HG03097 (cell line): ENCODE measurements around the gene NACC2.
"Not testable (repeated sequence)": the region's sequence is repeated elsewhere in the genome, so short reads cannot be mapped to it uniquely, and the experiment has no call there.

Experiments used
- ATAC-seq: cut with Tn5 transposase; IDR thresholded peaks from one replicate; pipeline ENCODE4 v1.9.1; 2021; ENCODE audit not compliant: unreplicated experiment, low FRiP score

The NACC2 gene

DNA sequence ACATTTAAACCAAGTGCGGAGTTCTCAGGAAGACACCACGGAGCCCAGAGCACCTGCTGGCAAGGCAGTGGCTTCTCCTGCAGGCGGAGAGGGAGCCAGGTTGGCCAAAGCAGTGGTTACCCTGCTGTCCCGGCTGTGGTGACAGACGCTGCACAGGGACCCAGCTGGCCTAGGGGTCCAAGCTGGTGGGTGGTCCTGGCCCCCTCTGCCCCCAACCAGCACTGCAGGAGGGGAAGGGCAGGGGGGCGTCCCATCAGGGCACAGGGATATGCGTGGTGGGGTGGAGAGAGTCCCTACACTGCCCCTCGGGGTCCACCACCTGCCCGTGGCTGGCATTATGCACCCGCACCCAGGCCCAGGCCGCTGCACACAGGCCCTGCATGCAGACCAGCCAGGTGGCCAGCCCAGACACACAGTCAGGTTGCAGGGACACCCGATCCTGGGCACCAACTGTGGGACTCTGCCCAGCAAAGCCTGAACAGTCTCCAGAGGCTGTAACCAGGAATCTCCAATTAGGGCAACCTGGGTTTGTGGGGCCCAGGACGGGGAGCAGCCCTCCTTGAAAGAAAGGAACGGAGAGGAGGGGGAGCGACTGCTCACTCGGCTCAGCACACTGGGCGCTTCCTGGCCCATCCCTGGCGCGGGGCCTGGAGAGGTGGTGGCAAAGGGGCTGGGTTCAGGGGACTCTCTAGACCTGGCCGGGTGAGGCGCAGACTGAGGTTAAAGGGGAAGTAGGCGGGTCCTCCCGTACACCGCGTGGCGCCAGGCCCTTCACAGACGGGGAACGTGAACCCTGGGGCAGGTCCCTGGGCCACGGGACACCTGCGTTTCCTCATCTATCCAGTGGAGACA, 46.3 kb downstream of the NACC2 start:
- ATAC-seq = no peak

DNA sequence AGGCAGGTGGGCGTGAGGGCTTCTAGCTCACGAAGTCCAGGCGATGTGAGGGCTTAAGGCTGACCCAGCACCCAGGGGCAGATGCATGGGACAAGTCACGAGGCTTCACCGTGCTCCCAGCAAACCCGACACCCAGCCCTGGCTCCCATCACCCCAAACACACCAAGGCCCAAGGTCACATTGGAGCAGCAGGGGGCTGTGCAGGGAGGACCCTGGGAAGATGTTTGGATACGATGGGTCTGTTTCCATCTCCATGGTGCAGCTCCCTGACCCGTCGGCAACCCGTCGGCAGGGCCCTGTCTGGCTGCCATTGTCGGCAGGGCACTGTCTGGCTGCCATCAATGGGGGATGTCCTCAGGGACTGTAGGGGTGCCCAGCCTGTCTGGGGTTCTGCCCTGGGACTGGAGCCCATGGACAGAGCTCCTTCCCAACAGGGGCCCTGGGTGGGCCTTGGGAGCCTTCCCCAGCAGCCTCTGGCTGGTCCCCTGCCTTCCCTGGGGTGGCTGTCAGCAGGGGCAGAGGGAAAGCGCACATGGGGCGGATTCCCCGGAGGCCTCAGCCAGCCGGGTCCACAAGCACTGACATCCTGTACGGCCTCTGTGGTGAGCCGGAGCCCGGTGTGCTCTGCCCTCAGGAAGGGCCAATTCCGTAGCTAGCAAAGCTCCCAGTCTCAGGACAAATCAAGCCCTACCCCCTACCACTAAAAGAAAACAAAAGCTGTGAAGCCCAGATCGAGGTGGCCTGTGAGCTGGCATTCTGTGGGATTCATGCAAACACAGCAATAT, 47.1 kb downstream of the NACC2 start:
- no peak for ATAC-seq

DNA sequence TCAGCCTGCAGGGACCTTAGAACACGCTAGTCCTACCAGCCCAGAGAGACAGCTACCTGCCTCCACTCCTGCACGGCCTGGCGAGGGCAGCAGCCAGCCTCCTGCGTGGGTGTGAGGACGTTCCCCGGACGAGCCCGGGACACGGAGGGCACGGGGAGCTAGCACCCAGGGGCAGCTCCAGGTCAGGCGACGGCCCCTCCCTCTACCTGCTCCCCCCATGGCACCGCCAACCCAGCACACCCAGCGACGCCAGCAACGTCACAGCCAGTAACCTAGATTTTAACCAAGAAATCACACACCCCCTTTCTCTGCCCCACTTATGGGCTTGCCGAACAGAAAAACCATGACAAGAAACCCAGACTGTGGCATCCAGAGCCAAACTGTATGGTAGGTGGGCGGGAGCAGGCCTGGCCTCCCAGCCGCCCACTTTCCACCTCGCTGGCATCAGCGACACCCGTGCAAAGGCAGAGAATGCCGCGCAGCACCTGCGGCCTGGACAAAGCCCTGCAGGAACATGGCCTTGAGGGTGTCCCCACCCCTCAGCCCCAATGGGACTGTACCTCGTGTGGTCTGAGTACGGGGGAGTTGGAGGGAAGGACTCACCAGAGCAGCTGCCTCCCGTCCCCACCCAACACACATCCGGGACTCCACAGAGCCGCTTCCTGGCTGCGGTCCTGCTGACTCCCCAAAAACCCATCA, 47.9 kb downstream of the NACC2 start:
- no peak for ATAC-seq

DNA sequence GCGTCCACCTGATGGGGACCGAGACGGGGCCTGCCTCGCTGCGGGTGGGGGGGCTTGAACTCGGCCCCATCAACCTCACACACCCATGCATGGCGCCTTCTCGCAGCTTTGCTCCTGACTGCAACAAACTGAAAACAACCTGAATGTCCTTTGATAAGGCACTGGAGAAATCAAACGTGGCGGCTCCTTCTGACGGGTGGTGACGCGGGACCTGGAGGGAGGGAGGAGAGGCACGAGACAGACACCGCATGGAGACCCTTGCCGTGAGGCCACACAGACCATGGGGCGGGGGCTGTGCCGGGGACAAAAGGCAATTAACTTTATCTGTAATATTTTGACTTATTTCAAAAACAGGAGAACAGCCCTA, 48.6 kb downstream of the NACC2 start:
- ATAC-seq = no peak

DNA sequence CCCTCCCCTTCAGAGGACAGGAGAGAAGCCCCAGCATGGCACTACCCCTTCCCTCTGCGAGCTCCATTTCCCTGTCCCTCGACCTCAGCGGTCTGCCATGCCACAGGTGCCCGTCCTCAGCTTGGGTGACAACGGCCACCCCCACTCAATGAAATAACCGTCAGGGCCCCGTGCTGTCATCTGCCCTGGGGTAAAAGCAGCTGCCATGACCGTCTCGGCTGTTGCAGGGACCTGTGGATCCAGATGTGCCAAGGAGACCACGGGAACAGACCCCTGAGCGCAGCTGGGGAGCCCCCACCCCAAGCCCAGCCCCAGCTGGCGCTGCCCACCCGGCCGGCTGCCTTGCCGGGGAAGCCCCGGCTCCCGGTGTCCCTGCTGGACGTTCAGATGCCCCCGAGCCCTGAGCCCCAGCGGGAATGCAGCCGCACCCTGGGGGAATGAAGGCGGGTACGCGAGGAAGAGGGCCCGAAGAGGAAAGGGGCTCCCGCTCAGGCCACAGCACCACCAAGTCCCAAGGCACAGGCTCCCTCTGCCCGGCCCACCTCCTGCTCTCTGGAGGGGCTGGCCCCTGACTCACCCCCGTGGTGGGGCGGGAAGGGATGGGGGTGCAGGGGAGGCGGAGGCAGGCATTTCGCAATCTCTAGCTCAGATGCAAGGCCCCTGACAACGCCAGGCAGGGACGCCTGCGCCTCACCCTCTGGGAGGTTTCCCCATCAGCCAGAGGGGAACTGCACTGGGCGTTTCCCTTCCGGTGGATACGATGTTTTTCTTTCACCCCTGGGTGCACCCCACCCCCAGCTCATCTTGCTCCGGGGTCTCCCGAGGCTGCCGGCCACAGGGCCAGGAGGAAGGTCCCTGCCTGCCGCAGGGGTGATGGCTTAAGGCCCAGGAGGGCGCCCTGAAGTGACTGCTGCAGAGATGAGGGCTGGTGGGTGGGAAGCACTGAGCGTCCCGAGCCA, 49.2 kb downstream of the NACC2 start:
- ATAC-seq = no peak

DNA sequence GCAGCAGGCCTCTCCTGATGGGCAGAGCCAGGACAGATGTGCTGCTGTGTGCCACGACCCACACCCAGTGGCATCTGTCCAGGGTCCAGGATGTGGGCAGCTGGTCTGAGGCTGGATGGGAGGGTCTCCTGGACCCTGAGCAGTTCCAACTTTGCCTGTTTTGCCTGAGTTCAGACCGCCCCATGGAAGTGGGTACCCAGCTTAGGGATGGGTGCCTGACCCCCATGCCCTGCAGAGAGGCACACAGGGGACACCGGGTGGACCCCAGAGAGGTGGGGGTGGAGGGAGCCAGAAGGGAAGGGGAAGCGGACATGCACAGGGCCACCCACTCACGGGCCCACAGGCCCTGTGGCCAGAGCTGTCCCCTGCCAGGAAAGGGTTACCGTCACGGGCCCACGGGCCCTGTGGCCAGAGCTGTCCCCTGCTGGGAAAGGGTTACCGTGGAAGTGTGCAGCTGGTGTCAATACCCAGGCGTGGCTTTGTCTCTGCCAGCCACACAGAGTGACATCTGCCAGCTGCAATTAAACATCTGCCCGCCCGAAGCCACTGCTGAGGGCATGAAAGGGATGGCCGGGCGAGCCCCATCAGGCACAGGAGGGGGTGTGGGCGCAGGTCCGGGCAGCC, 50.0 kb downstream of the NACC2 start:
- ATAC-seq = no peak

DNA sequence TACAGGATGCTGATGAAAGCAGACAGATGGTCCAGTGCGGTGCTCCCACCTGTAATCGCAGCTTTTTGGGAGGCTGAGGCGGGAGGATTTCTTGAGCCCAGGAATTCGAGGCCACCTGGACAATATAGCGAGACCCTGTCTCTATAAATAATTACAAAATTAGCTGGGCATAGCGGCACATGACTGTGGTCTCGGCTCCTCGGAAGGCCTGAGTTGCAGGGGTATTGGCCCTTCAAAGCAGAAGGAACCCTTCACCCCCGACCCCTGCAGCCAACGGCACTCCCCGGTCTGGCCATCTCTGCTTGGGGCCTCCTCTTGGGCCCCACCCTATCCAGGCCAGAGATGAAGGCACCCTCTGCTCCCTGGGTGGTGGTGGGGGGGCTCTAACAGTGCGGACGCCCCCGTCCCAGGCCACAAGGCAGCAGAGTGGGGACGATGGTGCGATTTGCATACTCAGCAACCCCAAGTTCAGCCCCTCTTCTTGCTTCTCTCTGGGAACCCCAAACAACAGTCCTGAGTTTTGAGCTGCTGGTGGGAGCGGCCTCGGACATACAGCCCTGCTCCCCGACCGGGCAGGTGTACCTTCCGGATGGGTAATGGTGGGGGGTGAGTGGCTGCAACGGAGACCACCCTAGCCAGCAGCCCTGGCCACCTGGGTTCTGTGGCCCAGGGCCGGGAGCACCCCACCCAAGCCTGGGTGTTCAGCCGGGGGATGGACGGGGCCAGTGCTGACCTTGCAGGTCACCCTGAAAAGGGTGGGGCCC, 50.7 kb downstream of the NACC2 start:
- no peak for ATAC-seq

DNA sequence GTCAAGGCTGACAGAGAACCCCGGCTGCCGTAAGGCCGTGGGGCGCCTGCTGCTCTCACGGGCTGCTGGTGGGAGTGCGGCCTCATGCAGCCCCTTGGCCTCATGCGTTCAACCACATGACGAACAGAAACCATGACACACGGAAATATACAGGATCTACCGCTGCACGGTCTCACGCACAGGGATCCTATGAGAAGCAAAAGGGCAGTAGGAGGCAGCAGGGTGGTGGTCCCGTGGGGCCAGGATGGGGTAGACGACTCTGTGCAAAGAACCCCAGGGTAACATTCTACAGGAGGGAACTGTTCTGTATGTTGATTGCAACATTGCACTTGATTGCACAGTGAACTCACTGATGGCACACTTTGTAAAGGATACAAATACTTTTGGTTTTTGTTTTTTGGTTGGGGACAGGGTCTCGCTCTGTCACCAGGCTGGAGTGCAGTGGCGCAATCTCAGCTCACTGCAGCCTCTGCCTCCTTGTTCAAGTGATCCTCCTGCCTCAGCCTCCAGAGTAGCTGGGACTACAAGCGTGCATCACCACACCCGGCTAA, 51.6 kb downstream of the NACC2 start:
- no peak for ATAC-seq

DNA sequence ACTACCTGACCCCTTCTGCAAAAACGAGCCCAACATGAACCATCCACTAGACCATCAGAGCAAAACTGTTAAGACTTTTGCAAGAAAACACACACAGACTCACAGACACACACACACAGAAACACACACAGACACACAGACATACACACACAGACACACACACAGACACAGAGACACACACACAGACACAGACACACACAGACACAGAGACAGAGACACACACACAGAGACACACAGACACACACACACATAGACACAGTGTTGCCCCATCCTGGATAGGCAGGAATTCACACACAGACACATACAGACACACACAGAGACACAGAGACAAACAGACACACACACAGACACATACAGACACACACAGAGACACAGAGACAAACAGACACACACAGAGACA, 52.5 kb downstream of the NACC2 start:
- no peak for ATAC-seq

DNA sequence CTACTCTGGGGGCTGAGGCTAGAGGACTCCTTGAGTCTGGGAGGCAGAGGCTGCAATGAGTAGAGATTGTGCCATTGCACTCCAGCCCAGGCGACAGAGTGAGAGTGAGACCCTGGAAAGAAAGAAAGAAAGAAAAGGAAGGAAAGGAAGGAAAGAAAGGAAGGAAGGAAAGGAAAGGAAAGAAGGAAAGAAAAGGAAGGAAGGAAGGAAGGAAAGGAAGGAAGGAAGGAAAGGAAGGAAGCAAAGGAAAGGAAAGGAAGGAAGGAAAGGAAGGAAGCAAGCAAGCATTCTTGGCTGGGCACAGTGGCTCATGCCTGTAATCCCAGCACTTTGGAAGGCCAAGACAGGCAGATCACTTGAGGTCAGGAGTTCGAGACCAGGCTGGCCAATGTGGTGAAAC, 54.2 kb downstream of the NACC2 start:
- not testable (repeated sequence) for ATAC-seq

DNA sequence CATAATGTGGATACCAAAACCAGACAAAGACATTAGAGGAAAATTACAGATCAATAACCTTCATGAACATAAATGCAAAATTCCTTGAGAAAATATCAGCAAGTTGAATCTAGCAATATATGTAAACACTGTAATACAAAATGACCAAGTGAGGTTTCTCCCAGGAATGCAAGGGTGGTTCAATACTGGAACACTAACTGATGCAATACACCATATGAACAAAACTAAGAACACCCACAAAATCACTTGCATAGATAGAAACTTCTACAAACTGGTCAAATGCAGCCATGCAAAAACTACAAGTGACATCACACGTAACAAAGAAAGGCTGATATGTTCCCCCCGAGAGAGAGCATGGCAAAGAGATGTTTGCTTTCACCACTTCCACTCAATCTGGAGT, 55.6 kb downstream of the NACC2 start:
- ATAC-seq = no peak

DNA sequence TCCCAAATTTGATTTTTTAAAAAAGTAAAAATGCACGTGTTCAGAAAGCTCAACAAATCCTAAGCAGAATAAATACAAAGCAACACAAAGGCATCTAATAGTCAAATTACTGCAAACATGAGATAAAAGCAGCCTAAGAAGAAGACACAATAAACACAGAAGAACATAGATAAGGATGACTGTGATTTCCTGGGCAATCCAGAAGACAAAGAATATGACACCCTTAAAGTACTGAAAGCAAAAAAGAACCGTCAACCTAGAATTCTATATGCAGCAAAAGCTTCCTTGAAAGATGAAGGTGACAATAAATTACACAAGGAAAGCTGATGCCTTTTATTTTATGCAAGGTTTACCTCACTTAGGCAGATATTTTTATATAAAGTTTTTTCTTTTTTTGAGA, 58.2 kb downstream of the NACC2 start:
- no peak for ATAC-seq

DNA sequence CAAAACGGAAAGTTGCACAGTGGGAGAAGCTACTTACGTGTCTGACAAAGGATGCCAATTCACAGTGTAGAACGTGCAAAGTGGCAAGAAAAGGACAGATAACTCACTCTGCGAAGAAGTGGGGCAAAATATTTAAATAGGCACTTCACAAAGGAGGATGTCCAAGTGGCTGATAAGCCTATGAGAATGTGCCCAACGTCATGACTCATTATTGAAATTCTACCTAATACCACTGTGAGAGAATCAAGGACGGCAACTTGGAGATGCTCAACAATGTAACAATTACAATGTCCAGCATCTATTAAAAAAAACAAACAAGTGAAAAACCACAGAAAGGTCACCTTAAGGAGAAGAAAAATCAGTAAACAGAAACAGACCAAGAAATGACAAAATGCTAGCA, 59.0 kb downstream of the NACC2 start:
- ATAC-seq = no peak

DNA sequence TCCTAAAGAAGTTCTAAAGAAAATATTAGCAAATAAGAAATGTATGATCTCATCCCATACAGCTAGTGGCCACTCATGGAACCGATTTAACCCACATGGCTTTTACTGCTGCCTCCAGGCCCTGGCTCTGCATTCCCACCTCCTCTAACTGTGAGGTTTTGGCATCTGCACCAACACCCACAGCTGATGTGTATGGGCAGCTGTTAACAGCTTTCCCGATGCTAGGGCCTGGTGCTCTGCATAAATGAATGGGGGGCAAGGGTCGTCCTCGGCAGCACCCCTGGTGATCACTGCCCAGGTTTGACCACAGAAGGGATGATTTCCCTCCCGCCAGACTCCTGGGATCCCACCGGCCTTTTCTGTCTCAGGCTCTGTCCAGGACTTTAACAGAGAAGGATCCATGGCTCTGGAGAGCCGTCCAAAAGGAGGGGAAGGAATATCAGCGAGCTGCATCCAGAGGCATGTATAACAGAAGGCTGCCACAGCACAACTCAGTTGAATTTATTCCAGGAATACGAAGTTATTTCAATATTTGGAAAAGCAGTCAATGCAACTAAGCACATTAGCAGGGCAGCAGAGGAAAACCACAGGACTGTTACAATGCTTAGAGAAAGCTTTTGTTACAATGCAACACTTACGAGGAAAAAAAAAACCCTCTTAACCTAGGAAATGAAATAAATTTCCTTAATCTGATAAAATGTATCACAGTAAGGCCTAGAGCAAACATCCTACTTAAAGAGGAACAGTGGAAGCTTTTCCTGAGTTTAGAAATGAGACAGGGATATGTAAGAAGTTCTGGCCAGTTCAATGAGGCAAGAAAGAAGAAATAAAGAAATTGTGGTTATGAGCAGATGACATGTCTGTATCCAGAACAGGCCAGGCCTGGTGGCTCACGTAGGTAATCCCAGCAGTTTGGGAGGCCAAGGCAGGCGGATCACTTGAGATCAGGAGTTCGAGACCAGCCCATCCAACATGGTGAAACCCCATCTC, 63.1 kb downstream of the NACC2 start:
- no peak for ATAC-seq

DNA sequence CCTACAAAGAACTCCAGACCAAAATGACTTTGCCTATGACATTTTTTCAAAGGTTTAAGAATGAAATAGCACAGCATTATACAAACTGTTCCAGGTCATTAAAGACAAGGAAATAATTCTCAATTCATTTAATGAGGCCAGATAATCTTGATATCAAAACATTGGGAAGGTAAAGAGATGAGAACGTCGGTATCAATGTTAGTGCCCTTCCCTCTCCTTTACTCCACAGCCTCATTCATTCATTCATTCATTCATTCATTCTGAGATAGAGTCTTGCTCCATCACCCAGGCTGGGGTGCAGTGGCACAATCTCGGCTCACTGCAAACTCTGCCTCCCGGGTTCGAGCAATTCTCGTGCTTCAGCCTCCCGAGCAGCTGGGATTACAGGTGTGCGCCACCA, 64.0 kb downstream of the NACC2 start:
- no peak for ATAC-seq

DNA sequence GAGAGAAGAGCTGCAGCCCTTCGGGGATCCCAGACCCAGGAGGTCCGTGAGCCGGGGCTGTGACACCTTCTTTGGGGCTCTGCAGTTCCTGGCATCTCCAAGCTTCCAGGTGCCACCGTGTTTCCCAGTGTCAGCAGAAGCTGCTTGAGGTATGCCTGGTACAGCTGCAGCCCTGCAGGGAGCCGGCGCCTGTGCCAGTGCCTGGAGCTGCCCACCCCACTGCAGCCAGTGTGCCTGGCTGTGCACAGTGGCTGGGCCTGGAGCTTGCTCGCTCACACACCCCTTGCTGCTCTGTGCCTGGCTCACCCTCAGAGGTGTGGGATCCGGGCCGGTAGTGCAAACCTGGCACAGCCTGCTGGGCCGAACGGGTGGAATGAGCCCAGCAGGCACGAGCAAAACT, 65.5 kb downstream of the NACC2 start:
- ATAC-seq = no peak

DNA sequence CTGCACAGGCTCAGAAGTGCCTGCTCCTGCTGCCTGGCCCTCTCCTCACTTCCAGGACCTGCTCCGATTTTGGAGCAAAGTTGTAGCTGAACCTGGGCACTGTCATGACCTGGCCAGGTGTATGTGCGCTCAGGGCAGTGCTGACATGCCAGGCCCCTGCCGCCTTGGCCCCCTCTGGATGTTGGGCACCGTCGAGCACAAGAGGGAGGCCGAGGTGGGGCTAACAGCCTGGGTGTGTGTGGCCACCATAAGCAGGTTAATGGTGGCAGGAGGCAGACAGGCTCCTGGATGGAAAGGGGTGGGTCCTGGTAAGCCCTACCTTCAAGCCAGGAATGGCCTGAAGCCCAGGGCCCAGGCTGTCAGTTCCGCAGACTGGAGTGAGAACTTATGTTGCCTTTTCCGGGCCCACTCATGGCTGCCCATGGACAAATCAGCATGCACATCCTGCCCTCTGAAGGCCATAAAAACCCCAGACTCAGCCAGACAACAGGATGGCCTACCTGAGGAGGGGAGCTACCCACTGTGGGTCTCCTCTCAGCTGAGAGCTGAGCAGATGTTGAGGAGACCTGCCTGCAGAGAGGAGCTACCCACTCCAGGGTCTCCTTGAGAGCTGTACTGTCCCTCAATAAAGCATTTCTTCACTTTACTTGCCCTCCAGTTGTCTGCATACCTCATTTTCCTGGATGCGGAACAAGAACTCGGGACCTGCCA, 66.2 kb downstream of the NACC2 start:
- no peak for ATAC-seq
